GM23338 (cell line): ENCODE results near the gene DPF1. TPM values are rescaled to one million over a fixed set of nuclear protein-coding genes. Genes with fewer than 3 reads are reported as not detected.

ENCODE experiments used
- ATAC-seq: fragments of 200-7000 bp; cut with Tn5 transposase; 3 replicates; pipeline ENCODE4 v1.9.1; 2020
- DNase-seq: peaks from one replicate; pipeline ENCODE4 v3.0.0-alpha.2; 2015; ENCODE audit warnings: low spot score
- H2AFZ ChIP-seq: fragments of 200-600 bp; sonication (generic); 2 replicates; pipeline ENCODE4 v1.8.0; 2016; ENCODE audit warnings: antibody characterized with exemption, mild to moderate bottlenecking, moderate library complexity
- H3F3A ChIP-seq: fragments of 200-600 bp; sonication (generic); replicated peaks from 2 replicates; pipeline ENCODE4 v1.8.0; 2017; ENCODE audit warnings: antibody characterized with exemption, mixed run types, low read depth
- H3K27ac ChIP-seq: fragments of 200-600 bp; sonication (generic); 2 replicates; pipeline ENCODE4 v1.6.1; 2016; ENCODE audit warnings: low read depth
- H3K27me3 ChIP-seq: fragments of 200-600 bp; sonication (generic); 2 replicates; pipeline ENCODE4 v1.8.0; 2016; ENCODE audit warnings: mild to moderate bottlenecking, mixed run types, moderate library complexity; ENCODE audit not compliant: insufficient read depth
- H3K36me3 ChIP-seq: fragments of 200-600 bp; sonication (generic); 2 replicates; pipeline ENCODE4 v1.8.0; 2016; ENCODE audit warnings: mild to moderate bottlenecking; ENCODE audit not compliant: insufficient read depth
- H3K4me1 ChIP-seq: fragments of 200-600 bp; sonication (generic); 2 replicates; pipeline ENCODE4 v1.8.0; 2016; ENCODE audit warnings: mild to moderate bottlenecking, moderate library complexity; ENCODE audit not compliant: insufficient read depth
- H3K4me2 ChIP-seq: fragments of 200-600 bp; sonication (generic); 2 replicates; pipeline ENCODE4 v1.7.1; 2017; ENCODE audit warnings: mixed run types
- H3K4me3 ChIP-seq: fragments of 200-600 bp; sonication (generic); 2 replicates; pipeline ENCODE4 v1.6.1; 2016; ENCODE audit warnings: mixed run types
- H3K79me2 ChIP-seq: fragments of 200-600 bp; sonication (generic); replicated peaks from 2 replicates; pipeline ENCODE4 v1.8.0; 2017; ENCODE audit warnings: mild to moderate bottlenecking; ENCODE audit not compliant: insufficient read depth
- H3K9me2 ChIP-seq: fragments of 200-600 bp; sonication (generic); 2 replicates; pipeline ENCODE4 v1.8.0; 2017; ENCODE audit not compliant: insufficient read depth
- H4K20me1 ChIP-seq: fragments of 200-600 bp; sonication (generic); replicated peaks from 2 replicates; pipeline ENCODE4 v1.8.0; 2017; ENCODE audit warnings: mild to moderate bottlenecking; ENCODE audit not compliant: insufficient read depth
- H3K27ac Mint-ChIP-seq: 2 replicates; pipeline ENCODE4 v1.8.0; 2020; ENCODE audit warnings: inconsistent platforms, mild to moderate bottlenecking, moderate library complexity, mixed read lengths
- H3K27me3 Mint-ChIP-seq: 3 replicates; pipeline ENCODE4 v1.8.0; 2022; ENCODE audit warnings: low read depth, mild to moderate bottlenecking, moderate library complexity, mixed read lengths, inconsistent platforms; ENCODE audit not compliant: insufficient read depth, poor library complexity
- H3K36me3 Mint-ChIP-seq: 3 replicates; pipeline ENCODE4 v1.8.0; 2021; ENCODE audit warnings: low read depth, mild to moderate bottlenecking, inconsistent platforms, moderate library complexity, mixed read lengths
- H3K4me1 Mint-ChIP-seq: 3 replicates; pipeline ENCODE4 v1.8.0; 2020; ENCODE audit warnings: mild to moderate bottlenecking, inconsistent platforms, mixed read lengths
- H3K4me3 Mint-ChIP-seq: 3 replicates; pipeline ENCODE4 v1.8.0; 2021; ENCODE audit warnings: moderate library complexity, mild to moderate bottlenecking, inconsistent platforms, mixed read lengths
- H3K9me3 Mint-ChIP-seq: 3 replicates; pipeline ENCODE4 v1.8.0; 2020; ENCODE audit warnings: moderate library complexity, mild to moderate bottlenecking, inconsistent platforms, mixed read lengths
- CREB1 ChIP-seq: fragments of 250-450 bp; sonication (Bioruptor Pico); IDR thresholded peaks from 2 replicates; pipeline ENCODE4 v1.5.0; 2020; ENCODE audit warnings: low read depth, mild to moderate bottlenecking, moderate library complexity
- EZH2 ChIP-seq: fragments of 200-600 bp; sonication (generic); IDR thresholded peaks from one replicate; pipeline ENCODE4 v1.8.0; 2017; ENCODE audit warnings: antibody characterized with exemption, mild to moderate bottlenecking, low read depth; ENCODE audit not compliant: unreplicated experiment
- EZH2phosphoT487 ChIP-seq: fragments of 200-600 bp; sonication (generic); IDR thresholded peaks from one replicate; pipeline ENCODE4 v1.8.1; 2018; ENCODE audit warnings: antibody characterized with exemption; ENCODE audit not compliant: unreplicated experiment
- JUNB ChIP-seq: IDR thresholded peaks from one replicate; pipeline ENCODE4 v1.6.1; 2016; ENCODE audit warnings: antibody characterized with exemption; ENCODE audit not compliant: unreplicated experiment
- STAT1 ChIP-seq: IDR thresholded peaks from one replicate; pipeline ENCODE4 v1.6.1; 2016; ENCODE audit warnings: antibody characterized with exemption; ENCODE audit not compliant: unreplicated experiment
- ZNF114 ChIP-seq: fragments of 250-450 bp; sonication (Bioruptor Pico); IDR thresholded peaks from 2 replicates; pipeline ENCODE4 v1.5.0; 2020; ENCODE audit warnings: mild to moderate bottlenecking, moderate library complexity
- ZNF331 ChIP-seq: fragments of 250-450 bp; sonication (Bioruptor Pico); IDR thresholded peaks from 2 replicates; pipeline ENCODE4 v1.5.0; 2020; ENCODE audit warnings: low read depth, mild to moderate bottlenecking, moderate library complexity
- polyA plus RNA-seq: library from polyadenylated mRNA; unstranded; fragments of >200 nt; fragmentation: Nextera tagmentation; extraction: Ambion mirVana; gene quantifications from 2 replicates; pipeline ENCODE4 v1.2.1, GENCODE V29; 2016
- total RNA-seq: library from RNA; depleted of rRNA; stranded (reverse); fragments of >200 nt; shearing (Covaris generic); gene quantifications from 2 replicates; pipeline ENCODE4 v1.2.3, GENCODE V29; 2014
- TF ChIP-seq, protein P1 (sequence below), 2 experiments: fragments of 200-600 bp in 1 of 2; sonication (generic) in 1 of 2; conservative IDR thresholded peaks; 2 replicates each; pipeline versions ENCODE4 v1.5.1 to v1.6.1; 2016 to 2017; ENCODE audit warnings: antibody characterized with exemption in 2 of 2, low read depth in 2 of 2, mild to moderate bottlenecking in 2 of 2, moderate library complexity in 1 of 2
- TF ChIP-seq, protein P2 (sequence below): IDR thresholded peaks from one replicate; pipeline ENCODE4 v1.6.1; 2018; ENCODE audit warnings: antibody characterized with exemption; ENCODE audit not compliant: unreplicated experiment

DPF1 gene
- total and polyA plus RNA-seq, 2 experiments from 2014 or later: 8.3 to 11.7 TPM

DNA sequence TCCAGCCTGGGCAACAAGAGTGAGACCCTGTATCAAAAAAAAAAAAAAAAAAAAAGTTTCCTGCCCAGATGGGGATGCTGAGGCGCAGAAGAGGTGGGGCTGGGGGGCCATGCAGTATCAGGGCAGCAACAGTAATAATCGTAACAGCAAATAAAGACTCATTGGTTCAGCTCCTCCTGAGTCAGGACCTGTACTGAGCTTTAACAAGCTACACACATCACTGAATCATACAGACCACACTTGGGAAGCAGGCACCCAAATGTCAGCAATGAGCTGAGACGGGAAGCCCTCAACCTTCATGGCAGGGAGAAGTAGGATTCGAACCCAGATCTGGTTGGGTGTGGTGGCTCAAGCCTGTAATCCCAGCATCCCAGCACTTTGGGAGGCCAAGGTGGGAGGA is 10.6 kb upstream of the DPF1 start:
- peaks cover 28% of the 10 kb centered on the region for H3K27me3 Mint-ChIP-seq
- no peak overlapping the region for H3K27ac Mint-ChIP-seq
- Histone ChIP-seq H3K36me3 (no peaks in the 10 kb centered on the region), H3K4me2 (no peak overlapping the region), H3K9me2 (no peaks in the 10 kb centered on the region), H3K4me3 (no peak overlapping the region), H3K79me2 (no peaks in the 10 kb centered on the region), H3K4me1 (0 out of 2 replicates have a peak, but pooled peaks cover 3% of the 10 kb centered on the region), H3K27me3 (peaks cover 4% of the 10 kb centered on the region; the same call in 1 of the 2 replicates), H3K27ac (no peak overlapping the region), H3F3A (no peaks in the 10 kb centered on the region; the same call in 1 of the 2 replicates), H2AFZ (no peak overlapping the region), H4K20me1 (no peaks in the 10 kb centered on the region)
- no peak for TF ChIP-seq EZH2
- no peak for TF ChIP-seq ZNF114 (CRISPR knock-in tag)
- TF ChIP-seq, protein P1, sequence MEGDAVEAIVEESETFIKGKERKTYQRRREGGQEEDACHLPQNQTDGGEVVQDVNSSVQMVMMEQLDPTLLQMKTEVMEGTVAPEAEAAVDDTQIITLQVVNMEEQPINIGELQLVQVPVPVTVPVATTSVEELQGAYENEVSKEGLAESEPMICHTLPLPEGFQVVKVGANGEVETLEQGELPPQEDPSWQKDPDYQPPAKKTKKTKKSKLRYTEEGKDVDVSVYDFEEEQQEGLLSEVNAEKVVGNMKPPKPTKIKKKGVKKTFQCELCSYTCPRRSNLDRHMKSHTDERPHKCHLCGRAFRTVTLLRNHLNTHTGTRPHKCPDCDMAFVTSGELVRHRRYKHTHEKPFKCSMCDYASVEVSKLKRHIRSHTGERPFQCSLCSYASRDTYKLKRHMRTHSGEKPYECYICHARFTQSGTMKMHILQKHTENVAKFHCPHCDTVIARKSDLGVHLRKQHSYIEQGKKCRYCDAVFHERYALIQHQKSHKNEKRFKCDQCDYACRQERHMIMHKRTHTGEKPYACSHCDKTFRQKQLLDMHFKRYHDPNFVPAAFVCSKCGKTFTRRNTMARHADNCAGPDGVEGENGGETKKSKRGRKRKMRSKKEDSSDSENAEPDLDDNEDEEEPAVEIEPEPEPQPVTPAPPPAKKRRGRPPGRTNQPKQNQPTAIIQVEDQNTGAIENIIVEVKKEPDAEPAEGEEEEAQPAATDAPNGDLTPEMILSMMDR (conservative IDR thresholded peaks at IDR 0.05; ENCODE audit: low read depth in 2 of 2): no peak
- no peak for TF ChIP-seq JUNB
- TF ChIP-seq STAT1: no peak
- H3K9me3 Mint-ChIP-seq: no peaks in the 10 kb centered on the region
- no peak for ATAC-seq
- H3K36me3 Mint-ChIP-seq: no peaks in the 10 kb centered on the region; the same call in 2 of the 3 replicates
- no peak for DNase-seq
- no peak overlapping the region for H3K4me3 Mint-ChIP-seq
- H3K4me1 Mint-ChIP-seq: peaks cover 9% of the 10 kb centered on the region

DNA sequence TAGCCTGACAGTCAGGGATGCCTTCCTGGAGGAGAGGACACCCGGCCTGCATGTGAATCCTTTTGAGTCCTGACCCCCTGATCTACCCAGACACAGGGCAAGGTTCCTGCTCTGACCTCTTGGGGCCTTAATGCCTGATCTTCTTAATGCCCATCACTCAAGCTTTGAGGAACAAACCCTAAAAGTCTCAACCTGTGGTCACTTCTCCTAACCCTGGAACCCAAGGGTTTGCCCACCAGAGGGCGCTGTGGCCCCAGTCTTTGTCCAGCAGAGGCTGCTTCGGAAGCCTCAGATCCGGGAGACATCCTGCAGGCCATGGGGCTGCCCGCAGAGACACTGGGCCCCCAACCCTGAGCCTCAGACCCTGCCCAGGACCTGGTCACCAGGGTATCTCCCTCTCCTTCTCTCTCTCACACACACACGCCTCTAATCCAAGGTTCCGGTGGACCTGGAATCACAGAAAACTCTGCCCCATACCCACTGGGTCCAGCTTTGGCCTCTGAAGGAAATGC is 9.8 kb upstream of the DPF1 start:
- Mint-ChIP-seq H3K9me3 (no peaks in the 10 kb centered on the region), H3K36me3 (no peaks in the 10 kb centered on the region; the same call in 2 of the 3 replicates), H3K4me3 (no peak overlapping the region), H3K27ac (no peak overlapping the region), H3K4me1 (peaks cover 9% of the 10 kb centered on the region), H3K27me3 (peaks cover 28% of the 10 kb centered on the region)
- Histone ChIP-seq H3K27me3 (peaks cover 4% of the 10 kb centered on the region; the same call in 1 of the 2 replicates), H3K4me2 (no peak overlapping the region), H3F3A (no peaks in the 10 kb centered on the region; the same call in 1 of the 2 replicates), H3K4me3 (no peak overlapping the region), H3K27ac (no peak overlapping the region), H3K9me2 (no peaks in the 10 kb centered on the region), H2AFZ (peak overlapping the region; percentile 98), H3K36me3 (no peaks in the 10 kb centered on the region), H4K20me1 (no peaks in the 10 kb centered on the region), H3K4me1 (0 out of 2 replicates have a peak, but pooled peaks cover 3% of the 10 kb centered on the region), H3K79me2 (no peaks in the 10 kb centered on the region)
- DNase-seq (peak; percentile 96), ATAC-seq (peak; percentile 83)
- TF ChIP-seq CREB1 (CRISPR knock-in tag): no peak
- no peak for TF ChIP-seq ZNF331 (CRISPR knock-in tag)
- TF ChIP-seq, protein P1 (conservative IDR thresholded peaks at IDR 0.05; ENCODE audit: low read depth in 2 of 2): peak; percentile 93 to 98
- TF ChIP-seq, protein P2, sequence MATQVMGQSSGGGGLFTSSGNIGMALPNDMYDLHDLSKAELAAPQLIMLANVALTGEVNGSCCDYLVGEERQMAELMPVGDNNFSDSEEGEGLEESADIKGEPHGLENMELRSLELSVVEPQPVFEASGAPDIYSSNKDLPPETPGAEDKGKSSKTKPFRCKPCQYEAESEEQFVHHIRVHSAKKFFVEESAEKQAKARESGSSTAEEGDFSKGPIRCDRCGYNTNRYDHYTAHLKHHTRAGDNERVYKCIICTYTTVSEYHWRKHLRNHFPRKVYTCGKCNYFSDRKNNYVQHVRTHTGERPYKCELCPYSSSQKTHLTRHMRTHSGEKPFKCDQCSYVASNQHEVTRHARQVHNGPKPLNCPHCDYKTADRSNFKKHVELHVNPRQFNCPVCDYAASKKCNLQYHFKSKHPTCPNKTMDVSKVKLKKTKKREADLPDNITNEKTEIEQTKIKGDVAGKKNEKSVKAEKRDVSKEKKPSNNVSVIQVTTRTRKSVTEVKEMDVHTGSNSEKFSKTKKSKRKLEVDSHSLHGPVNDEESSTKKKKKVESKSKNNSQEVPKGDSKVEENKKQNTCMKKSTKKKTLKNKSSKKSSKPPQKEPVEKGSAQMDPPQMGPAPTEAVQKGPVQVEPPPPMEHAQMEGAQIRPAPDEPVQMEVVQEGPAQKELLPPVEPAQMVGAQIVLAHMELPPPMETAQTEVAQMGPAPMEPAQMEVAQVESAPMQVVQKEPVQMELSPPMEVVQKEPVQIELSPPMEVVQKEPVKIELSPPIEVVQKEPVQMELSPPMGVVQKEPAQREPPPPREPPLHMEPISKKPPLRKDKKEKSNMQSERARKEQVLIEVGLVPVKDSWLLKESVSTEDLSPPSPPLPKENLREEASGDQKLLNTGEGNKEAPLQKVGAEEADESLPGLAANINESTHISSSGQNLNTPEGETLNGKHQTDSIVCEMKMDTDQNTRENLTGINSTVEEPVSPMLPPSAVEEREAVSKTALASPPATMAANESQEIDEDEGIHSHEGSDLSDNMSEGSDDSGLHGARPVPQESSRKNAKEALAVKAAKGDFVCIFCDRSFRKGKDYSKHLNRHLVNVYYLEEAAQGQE: no peak
- no peak for TF ChIP-seq EZH2phosphoT487
